ENCODE results near the gene CAMP.
"Not testable (repeated sequence)": the region's sequence is repeated elsewhere in the genome, so short reads cannot be mapped to it uniquely, and the experiment has no call there.

CAMP gene, protein sequence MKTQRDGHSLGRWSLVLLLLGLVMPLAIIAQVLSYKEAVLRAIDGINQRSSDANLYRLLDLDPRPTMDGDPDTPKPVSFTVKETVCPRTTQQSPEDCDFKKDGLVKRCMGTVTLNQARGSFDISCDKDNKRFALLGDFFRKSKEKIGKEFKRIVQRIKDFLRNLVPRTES

DNA sequence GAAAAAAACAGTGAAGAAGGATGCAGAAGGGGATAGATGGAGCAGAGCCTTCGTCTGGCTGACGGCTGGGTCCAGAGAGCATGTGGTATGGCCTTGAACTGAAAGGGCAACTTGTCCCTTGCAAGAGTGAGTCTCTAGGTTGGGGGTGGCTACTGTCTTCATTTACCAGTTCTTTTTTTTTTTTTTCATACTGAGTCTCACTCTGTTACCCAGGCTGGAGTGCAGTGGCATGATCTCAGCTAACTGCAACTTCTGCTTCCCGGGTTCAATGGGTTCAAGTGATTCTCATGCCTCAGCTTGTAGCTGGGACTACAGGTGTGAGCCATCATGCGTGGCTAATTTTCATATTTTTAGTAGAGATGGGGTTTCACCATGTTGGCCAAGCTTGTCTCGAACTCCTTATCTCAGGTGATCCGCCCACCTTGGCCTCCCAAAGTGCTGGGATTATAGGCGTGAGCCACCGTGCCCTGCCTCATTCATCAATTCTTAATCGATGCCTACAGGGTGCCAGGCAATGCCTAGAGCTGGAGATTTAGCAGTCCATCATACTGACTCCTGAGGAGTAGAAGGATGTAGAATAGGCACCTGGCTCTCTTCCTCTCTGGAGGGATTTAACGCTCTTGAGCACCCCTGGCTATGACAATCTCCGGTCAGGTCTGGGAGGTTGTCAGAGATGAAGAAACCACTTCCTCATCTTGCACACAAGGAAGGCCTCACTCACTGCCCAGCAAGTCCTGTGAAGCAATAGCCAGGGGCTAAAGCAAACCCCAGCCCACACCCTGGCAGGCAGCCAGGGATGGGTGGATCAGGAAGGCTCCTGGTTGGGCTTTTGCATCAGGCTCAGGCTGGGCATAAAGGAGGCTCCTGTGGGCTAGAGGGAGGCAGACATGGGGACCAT lies at the start of gene CAMP:
CAMP (plus strand) TSS at position 880 of the 898 bp plus-strand sequence; CDS start at position 897, 17 bp downstream.
- no peak for DNase-seq (ENCODE audit: low spot score)

DNA sequence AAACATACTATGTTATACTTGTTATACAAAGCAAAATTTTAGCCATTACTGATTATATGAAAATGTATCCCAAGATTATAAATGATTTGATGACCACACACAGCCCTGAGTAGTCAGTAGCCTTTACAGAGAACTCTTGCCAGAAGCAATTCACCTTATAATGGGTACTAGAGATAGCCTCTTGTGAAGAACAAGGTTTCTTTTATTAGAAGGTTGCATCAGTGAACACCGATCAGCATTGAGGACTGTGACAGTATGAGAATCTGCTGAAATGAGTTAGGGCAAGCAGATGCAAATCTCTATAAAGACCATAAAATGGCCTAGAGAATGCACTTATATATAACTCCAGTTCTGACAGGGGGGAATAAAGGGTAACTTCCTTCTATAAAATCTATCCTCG lies 45.2 kb upstream of the CAMP start:
- no peak for DNase-seq (ENCODE audit: low spot score)

DNA sequence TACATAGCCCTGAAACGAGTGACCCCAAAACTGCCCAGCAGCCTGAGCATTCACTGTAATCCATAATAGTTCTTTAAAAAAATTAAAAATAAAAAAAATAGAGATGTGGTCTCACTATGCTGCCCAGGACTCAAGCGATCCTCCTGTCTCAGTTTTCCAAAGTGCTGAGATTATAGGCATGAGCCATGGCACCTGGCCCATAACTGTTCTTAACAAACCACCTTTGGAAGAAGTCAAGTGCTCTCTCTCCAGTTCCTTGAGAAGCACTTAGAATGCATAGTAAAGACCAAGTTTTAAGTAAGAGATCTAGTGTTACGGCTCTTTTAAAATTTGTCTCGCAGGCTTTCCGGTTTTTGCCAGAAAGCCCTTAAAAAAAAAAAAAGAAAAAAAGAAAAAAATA lies 43.3 kb upstream of the CAMP start:
- no peak for DNase-seq (ENCODE audit: low spot score)

DNA sequence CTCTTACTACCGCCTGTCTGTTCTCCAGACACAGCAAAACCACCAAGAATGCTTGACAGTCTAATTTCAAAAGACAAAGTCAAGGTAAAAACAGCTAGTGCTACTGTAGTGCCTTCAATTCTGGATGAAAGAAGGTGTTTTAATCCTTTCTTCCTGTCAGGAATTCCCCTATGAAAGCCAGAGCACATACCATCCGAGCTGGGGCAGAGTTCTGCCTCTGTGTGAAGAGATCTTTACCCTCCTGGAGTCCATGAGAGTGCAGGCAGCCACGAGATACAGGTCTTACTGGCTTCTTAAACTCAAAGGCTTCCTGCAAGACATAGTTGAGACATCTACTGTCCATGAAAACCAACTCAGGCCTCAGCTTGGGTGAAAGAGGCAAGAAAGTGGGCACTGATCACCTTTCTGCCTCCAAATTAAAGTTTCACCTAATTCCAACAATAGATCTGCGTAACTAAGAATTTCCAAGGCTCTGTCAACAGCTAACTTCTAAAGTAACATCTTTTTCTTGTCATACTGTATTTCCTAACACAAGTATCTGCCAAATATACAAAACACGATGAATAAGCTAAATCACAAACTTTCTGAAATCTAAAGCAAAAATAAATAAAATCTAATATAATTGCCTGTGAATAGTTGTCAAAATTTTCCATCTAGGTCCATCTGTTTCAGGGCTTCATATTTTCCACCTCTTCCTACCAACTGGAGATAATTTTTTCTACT lies 42.6 kb upstream of the CAMP start:
- DNase-seq (ENCODE audit: low spot score) = no peak

DNA sequence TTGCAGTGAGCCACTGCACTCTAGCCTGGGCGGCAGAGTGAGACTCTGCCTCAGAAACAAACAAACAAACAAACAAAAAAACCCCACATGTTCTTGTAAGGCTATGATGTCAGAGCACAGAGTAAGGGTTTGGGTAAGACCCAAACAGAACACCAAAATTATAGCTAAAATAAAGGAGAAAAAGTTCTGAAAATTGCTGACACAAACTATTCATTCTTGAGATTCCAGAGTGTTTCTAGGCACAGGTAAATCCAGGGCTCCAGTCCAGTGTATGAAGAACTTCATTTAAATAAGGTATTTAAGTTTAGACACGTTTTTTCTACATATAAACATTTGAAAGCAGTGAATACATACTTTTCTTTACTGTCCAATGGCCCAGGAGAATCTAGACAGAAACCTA lies 39.0 kb upstream of the CAMP start:
- no peak for DNase-seq (ENCODE audit: low spot score)

DNA sequence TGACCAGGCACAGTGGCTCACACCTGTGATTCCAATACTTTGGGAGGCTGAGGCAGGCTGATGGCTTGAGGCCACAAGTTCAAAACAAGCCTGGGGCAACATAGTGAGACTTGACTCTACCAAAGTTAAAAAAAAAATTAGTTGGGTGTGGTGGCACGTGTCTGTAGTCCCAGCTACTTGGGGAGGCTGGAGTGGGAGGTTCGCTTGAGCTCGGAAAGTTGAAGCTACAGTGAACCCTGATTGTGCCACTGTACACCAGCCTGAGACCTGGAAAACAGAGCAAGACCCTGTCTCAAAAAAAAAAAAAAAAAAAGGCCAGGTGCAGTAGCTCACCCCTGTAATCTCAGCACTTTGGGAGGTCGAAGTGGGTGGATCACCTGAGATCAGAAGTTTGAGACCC lies 38.2 kb upstream of the CAMP start:
- DNase-seq (ENCODE audit: low spot score) = no peak

DNA sequence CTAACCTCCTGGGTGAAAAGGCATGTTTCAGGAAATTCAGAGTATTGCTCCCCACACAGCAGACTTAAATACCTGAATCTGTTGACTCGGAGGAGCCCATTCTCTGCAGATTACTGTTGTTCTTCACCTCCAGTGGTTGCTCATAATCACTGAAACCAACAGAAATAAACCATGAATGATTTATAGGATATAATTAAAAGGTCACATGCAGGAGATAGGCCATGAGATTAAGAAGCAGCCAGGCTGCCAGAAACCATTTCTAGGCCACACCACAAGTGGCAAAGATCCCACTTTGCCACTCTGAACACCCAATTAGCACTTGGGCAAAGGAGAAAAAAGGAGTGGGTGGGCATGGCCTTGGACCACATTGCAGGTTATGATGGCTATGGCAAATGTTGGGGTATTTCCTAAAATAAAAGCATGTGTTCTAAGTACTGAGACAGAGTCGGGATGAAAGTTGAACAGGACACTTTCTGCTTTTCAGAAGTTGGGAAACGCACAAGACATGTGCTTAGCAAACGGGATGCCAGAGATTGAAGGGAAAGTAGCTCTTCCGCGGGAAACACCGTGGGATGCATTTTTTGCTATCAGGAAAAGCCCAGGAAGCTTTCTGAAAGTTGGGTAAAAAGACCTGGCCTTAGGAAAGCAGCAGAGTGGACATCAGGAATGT lies 36.5 kb upstream of the CAMP start:
- DNase-seq (ENCODE audit: low spot score) = no peak

DNA sequence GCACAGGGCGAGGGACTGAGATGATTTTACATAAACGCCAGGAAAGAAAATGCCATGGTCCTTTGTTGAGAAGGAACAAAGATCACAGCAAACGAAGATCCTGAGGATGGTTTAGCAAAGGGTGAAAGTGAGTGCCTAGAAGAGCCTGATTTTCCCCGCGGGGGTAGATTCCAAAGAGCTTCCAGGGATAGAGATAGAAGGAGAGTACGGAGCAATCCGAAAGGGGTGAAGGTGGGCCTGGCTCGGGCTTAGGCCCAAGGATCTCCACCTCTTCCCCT lies 36.1 kb upstream of the CAMP start:
- DNase-seq (ENCODE audit: low spot score) = no peak

DNA sequence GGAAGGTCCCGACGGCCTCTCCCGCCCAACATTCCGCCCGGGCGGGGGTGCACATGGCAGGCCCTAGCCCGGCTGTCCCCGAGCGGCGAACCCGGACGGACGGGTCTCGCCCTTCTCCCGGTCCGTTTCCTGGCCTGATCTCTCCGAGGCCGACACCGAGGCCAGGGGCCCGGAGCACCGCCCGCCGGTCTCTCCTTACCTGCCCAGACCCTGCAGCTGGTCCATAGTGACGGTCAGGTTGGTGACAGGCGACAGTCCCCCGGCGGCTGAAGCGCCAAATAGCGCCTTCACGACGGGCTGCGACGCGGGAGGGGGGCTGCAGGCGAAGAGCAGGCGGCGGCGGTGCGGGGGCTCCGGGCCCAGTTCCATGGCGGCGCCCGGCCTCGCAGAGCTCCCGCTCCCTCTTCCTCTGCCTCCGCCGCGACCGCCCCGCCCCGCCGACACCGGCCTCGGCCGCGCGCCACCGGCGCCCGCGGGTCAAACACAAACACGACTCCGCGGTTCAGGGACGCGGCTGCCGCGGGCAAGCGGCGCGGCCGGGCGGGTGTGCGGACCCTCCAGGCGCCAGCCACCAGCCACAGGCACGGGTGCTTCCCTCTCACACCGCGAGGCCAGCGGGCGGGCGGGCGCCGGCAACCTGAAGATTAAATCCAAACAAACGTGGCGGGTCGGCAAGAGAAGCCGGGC lies 35.6 kb upstream of the CAMP start:
- DNase-seq (ENCODE audit: low spot score) = no peak

DNA sequence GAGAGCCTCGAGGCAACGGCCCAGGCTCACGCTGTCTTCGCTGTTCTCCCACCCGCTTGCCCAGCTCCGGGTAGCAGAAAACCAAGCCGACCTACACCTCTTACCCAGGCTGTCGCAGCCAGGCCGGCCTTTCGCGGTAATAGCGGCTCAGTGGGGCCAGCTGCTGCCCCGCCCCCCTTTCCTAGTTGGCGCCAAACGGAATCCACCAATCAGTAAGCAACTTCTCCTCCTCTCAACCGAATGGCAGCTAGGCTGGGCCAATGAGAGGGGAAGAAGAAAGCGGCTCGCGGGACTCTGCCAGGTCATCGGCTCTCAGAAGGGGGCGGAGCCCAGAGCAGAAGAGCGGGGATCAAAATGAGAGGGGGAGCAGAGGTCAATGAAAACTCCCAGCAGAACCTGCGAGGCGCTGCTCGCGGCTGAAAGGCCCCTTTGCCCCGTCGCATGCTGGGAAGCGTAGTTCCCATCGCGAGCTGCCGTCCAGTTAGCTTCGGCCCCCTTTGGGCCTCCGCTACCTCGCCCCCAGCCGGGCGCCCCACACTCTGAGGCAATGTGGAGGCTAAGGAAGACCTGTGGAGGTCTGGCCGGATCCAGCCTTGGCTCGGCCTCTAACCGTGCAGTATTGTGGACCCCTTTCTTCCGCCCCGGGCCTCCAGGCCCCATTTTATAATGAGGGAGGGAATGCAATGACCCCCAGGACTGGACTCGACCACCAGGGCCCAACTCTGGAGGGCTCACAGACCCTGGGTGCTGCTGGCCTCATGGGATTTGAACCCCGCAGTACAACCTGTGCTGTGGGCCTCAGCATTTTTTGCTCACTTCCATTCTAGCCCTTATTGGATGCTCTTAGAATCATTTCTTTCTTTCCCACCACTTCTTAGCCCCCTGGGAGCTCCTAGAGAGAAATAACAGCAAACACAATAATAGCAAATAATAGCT lies 34.8 kb upstream of the CAMP start, which contains the start of gene CDC25A:
CDC25A (minus strand) TSS at position 152 of the 936 bp plus-strand sequence. CDS start 470 bp downstream, outside the sequence.
- peak; percentile 91 for DNase-seq (ENCODE audit: low spot score)

DNA sequence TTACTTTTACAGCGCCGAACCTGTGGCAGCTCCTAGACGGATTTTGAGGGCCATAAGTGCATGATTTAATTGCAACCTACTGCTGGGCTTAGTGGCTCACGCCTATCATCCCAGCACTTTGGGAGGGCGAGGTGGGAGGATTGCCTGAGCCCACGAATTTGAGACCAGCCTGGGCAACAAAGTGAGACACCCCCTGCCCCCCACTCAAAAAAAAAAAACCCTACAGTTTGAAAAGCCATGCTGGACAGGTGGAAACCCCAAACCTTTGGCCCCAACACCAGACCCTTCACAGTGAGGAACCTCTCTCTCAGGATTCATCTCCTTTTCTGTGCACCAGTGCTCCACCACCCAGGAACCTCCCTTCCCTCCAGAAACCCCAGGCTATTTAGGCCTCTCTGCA lies 34.0 kb upstream of the CAMP start:
- no peak for DNase-seq (ENCODE audit: low spot score)

DNA sequence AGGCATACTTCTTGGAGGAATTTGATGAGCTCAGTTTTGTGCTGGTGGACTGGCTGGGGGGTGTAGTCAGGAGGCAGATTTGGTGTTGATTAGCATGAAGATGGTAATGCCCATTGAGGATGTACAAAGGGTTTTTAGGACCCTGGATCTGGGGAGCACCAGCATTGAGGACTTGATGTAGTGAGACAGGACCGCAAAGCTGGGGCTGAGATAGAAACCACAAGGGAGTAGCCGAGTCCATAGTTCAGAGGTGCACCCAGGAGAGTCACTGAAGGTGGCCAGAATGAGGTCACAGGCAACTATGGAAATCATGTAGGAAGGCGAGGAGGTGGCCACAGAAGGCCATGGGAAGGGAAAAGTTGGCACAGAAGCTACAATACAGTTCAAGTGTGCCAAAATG lies 32.4 kb upstream of the CAMP start:
- no peak for DNase-seq (ENCODE audit: low spot score)

DNA sequence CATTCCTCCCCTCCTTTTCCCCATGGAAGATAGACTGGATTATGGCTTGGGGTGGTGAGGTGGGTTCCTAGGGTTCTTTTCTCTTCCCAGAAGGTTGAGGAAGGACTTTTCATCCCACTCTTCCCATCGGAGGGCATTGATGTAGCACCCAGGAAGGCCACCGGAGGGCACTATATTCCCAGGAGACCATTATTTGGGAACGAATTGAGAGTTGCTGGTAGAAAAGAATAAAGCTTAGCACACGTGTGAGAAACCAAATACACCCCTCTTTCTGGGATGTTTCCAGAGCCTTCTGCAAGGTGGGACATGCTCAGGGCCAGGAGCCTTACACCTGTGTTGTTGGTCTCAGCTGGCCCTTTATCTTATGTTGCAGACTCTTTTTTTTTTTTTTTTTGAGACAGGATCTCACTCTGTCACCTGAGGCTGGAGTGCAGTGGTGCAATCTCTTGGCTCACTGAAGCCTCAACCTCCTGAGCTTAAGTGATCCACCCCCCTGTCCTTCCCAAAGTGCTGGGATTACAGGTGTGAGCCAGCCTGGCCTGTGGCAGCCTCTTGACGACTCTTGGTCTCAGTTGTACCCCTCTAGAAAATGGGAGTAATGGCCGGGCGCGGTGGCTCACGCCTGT lies 28.7 kb upstream of the CAMP start:
- DNase-seq (ENCODE audit: low spot score) = peak; percentile 49

DNA sequence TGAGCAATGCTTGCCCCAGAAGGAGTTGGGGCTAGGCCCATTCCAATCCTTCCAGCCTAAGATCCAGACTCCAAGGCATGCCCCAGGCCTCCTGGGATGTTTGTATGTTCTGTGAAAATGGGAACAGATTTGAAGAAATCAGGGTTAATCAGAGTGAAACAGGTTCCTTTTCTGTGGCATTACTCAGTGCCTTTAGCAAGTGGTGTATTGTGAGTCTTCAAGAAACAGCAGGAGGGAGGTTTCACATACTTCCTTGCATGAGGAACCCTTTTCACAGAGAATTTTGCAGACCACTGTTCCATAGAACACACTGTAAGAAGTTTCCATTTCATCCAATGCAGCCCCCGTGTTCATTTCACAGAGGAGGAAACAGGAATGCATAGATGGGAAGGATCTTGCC lies 26.7 kb upstream of the CAMP start:
- no peak for DNase-seq (ENCODE audit: low spot score)

DNA sequence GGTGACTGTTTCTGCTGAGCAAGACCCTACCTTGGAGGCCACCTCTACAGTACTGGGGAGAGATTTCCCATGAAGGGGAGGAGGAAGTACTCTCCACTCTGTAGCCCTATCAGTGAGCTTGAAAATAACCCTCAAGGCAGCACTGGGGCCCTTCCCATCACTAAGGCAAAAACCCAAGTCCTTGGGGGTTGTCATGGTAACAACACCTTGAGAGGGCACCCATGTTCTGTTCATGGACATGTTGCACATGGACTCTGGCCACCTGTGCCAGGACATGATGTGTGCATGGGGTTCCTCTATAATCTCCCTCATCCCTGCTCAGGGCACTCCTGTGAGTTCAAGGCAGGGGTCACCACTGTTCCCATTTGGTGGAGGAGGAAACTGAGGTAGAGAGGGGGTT lies 24.2 kb upstream of the CAMP start:
- DNase-seq (ENCODE audit: low spot score) = no peak

DNA sequence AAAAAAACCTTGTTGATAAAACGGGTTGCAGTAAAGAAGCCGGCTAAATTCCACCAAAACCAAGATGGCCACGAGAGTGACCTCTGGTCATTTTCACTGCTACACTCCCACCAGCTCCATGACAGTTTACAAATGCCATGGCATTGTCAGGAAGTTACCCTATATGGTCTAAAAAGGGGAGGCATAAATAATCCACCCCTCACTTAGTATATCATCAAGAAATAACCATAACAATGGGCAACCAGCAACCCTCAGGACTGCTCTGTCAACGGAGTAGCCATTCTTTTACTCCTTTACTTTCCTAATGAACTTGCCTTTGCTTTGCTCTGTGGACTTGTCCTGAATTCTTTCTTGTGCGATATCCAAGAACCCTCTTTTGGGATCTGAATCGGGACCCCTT lies 20.7 kb upstream of the CAMP start:
- no peak for DNase-seq (ENCODE audit: low spot score)

DNA sequence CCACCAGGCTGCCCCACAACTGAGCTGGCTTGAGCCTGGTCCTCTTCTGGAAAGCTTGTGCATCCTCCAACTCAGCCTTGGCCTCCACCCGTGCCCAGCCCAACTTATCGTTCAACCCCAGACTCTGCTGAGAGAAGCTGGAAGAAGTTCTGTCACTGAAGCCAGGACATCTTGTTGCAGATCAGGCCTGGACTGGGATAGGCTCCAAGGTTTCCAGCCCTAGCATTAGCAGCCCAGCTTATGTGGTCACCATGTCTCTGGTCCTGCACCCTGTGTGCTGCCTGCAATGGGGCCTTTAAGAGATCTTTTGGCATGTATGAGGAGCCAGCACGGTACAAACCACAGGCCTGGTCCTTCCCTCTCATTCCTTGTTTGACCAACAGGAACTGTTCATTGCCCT lies 15.2 kb upstream of the CAMP start:
- DNase-seq (ENCODE audit: low spot score) = peak; percentile 67

DNA sequence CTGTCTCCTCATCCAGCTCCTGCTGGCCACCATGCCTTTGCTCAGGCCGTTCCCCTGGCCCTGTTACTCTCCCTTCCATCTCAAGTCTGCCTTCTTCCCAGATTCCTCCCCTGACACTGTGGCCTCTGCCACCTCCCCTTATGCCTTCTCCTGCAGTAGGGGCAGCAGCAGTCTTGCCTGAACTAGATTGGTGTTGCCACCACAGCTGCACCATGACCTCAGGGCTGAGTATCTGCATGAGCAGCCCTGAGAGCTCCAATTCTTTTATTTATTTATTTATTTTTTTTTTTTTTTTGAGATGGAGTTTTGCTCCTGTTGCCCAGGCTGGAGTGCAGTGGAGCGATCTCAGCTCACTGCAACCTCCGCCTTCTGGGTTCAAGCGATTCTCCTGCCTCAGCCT lies 13.8 kb upstream of the CAMP start:
- no peak for DNase-seq (ENCODE audit: low spot score)

DNA sequence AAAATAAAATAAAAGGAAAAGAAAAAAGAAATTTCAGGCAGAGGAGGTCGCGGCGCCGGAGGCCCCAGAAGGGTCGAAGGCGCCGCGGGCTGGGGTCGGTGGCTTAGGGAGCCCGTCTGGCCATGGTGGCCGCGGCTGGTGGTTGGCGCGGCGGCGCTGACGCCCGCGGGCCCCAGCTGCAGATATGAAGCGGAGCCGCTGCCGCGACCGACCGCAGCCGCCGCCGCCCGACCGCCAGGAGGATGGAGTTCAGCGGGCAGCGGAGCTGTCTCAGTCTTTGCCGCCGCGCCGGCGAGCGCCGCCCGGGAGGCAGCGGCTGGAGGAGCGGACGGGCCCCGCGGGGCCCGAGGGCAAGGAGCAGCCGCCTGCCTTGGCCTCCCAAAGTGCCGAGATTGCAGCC lies 12.8 kb upstream of the CAMP start:
- DNase-seq (ENCODE audit: low spot score) = not testable (repeated sequence)

DNA sequence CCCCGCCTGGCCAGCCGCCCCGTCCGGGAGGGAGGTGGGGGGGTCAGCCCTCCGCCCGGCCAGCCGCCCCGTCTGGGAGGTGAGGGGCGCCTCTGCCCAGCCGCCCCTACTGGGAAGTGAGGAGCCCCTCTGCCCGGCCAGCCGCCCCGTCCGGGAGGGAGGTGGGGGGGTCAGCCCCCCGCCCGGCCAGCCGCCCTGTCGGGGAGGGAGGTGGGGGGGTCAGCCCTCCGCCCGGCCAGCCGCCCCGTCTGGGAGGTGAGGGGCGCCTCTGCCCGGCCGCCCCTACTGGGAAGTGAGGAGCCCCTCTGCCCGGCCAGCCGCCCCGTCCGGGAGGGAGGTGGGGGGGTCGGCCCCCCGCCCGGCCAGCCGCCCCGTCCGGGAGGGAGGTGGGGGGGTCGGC lies 11.5 kb upstream of the CAMP start:
- DNase-seq (ENCODE audit: low spot score) = not testable (repeated sequence)

Data from hematopoietic multipotent progenitor cell treated with erythropoietin and hydrocortisone succinate and interleukin-3 and kit ligand, for 17 days (in vitro differentiated cells).